Lung (tissue), 12 donors: Measurements from ENCODE around the gene SGSM2. TPM values are rescaled to one million over a fixed set of nuclear protein-coding genes. Genes with fewer than 3 reads are reported as not detected.
A peak's percentile ranks its signal among the peaks of the same experiment; 100 is the strongest.

ENCODE experiments used
- ATAC-seq: fragments of 200-7000 bp; cut with Tn5 transposase; one replicate; pipeline ENCODE4 v1.9.1; 2020; ENCODE audit warnings: moderate number of reproducible peaks; ENCODE audit not compliant: insufficient read depth, low FRiP score
- DNase-seq, 3 donors: peaks; one replicate each; pipeline ENCODE4 v3.0.0-alpha.2; 2013 to 2017
- H3K27ac ChIP-seq, 2 donors: one replicate each; pipeline ENCODE4 v1.5.1; 2013; ENCODE audit warnings: mild to moderate bottlenecking in 2 of 2, moderate library complexity in 2 of 2, control low read depth in 1 of 2, inconsistent platforms in 1 of 2, low read depth in 1 of 2, low read length in 1 of 2
- H3K27me3 ChIP-seq, 3 donors: one replicate each; pipeline ENCODE4 v1.5.1; 2013; ENCODE audit warnings: low read length in 2 of 3; ENCODE audit not compliant: control insufficient read depth in 3 of 3, insufficient read depth in 3 of 3
- H3K36me3 ChIP-seq, 4 donors: one replicate each; pipeline ENCODE4 v1.5.1; 2013; ENCODE audit warnings: low read length in 4 of 4, mild to moderate bottlenecking in 1 of 4, moderate library complexity in 1 of 4; ENCODE audit not compliant: control insufficient read depth in 4 of 4, insufficient read depth in 4 of 4
- H3K4me1 ChIP-seq, 5 donors: one replicate each; pipeline ENCODE4 v1.5.1; 2013; ENCODE audit warnings: low read length in 5 of 5, mild to moderate bottlenecking in 2 of 5, moderate library complexity in 1 of 5; ENCODE audit not compliant: control insufficient read depth in 5 of 5, insufficient read depth in 5 of 5
- H3K4me3 ChIP-seq: one replicate; pipeline ENCODE4 v1.5.1; 2013; ENCODE audit warnings: mild to moderate bottlenecking, control low read depth, moderate library complexity
- H3K9ac ChIP-seq, 2 donors: one replicate each; pipeline ENCODE4 v1.5.1; 2013; ENCODE audit warnings: low read length in 2 of 2, control low read depth in 1 of 2; ENCODE audit not compliant: insufficient read depth in 1 of 2
- H3K9me3 ChIP-seq, 4 donors: one replicate each; pipeline ENCODE4 v1.5.1; 2013; ENCODE audit warnings: low read length in 3 of 4, mild to moderate bottlenecking in 1 of 4, moderate library complexity in 1 of 4; ENCODE audit not compliant: control insufficient read depth in 4 of 4, insufficient read depth in 3 of 4
- WGBS, 2 donors: extraction: QIAGEN DNeasy Blood & Tissue Kit; methylation state at CpG; one replicate each; pipeline ENCODE4 v1.1.7; 2013; 5-methylcytosine and 5-hydroxymethylcytosine counted together
- polyA plus RNA-seq, 2 donors: library from polyadenylated mRNA; stranded (reverse); fragments of 200-250 nt; gene quantifications; one replicate each; pipeline ENCODE4 v1.2.1, GENCODE V29; 2013
- total RNA-seq, 2 donors: library from RNA; depleted of rRNA in 1 of 2; stranded (reverse); fragments of >200 nt in 1 of 2; gene quantifications; one replicate each; pipeline ENCODE4 v1.2.1, GENCODE V29; 2014 to 2021
- TF ChIP-seq, protein P1 (sequence below): IDR thresholded peaks from 2 replicates; pipeline ENCODE4 v1.5.1; 2012; ENCODE audit warnings: mild to moderate bottlenecking; ENCODE audit errors: control extremely low read depth, extremely low read depth
- donor health status: control.
- donor health status: control.
- donor health status: Bipolar disorder and iron deficiency.
- donor health status: healthy.
- donor health status: DM: yes; HTN: yes; CAD: no.

SGSM2 gene
- total and polyA plus RNA-seq, 4 donors, result 33.1 to 60.8 (median 52.4) TPM

DNA sequence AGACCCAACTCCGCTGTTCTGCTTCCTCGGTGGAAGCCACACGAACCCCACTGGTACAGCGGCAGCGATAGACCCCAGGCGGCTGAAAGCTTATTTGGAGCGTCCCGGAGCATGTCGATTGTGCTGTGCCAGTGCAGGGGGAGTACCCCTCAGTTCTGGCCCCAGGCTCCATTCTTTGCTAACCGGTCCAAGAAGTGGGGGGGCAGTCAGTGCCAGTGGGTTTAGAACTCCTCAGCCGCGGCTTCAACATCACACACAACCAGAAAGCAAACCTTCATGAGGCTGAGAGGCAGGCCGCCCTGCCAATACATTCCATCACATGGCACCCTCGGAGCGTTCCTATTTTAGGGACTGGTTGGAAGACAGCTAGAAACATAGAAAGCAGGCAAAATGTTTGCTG is 65.2 kb downstream of the SGSM2 start:
- H3K9ac ChIP-seq, result peak overlapping the region in 1 of 2 donors; percentile 59
- H3K36me3 ChIP-seq, result peaks cover 0 to 3% (median 1%) of the 10 kb centered on the region in 4 donors
- ATAC-seq (no peak), DNase-seq (no peak)
- TF ChIP-seq, protein P1, sequence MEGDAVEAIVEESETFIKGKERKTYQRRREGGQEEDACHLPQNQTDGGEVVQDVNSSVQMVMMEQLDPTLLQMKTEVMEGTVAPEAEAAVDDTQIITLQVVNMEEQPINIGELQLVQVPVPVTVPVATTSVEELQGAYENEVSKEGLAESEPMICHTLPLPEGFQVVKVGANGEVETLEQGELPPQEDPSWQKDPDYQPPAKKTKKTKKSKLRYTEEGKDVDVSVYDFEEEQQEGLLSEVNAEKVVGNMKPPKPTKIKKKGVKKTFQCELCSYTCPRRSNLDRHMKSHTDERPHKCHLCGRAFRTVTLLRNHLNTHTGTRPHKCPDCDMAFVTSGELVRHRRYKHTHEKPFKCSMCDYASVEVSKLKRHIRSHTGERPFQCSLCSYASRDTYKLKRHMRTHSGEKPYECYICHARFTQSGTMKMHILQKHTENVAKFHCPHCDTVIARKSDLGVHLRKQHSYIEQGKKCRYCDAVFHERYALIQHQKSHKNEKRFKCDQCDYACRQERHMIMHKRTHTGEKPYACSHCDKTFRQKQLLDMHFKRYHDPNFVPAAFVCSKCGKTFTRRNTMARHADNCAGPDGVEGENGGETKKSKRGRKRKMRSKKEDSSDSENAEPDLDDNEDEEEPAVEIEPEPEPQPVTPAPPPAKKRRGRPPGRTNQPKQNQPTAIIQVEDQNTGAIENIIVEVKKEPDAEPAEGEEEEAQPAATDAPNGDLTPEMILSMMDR, result no peak
- peak overlapping the region in 1 of 2 donors; percentile 78 for H3K27ac ChIP-seq
- H3K4me1 ChIP-seq, result peaks cover 6 to 24% (median 9%) of the 10 kb centered on the region in 5 donors
- no peaks in the 10 kb centered on the region for H3K27me3 ChIP-seq
- WGBS, 2 donors, result 21 to 28% methylated on average over 15 of the region's 15 CpGs
- H3K4me3 ChIP-seq, result no peak overlapping the region
- no peaks in the 10 kb centered on the region for H3K9me3 ChIP-seq

DNA sequence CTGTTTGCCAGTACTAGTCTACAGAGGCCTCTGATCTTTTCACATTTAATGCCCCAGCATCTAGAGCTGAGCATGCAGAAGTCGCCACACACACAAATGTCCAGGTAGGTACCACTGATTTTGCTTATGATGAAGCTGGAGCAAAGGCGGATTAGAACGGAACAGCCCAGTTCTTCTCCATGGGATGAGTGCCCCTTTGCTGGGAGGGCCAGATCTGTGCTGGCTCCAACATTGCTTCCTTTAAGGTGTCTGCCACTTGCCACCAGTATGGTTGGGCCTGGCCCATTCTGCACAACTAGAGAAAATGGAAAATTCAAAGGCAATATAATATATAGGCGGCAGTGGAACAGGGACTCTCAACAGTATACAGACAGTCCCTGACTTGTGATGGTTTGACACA is 65.7 kb downstream of the SGSM2 start:
- Histone ChIP-seq H3K4me3 (no peak overlapping the region), H3K27me3 (no peaks in the 10 kb centered on the region), H3K9me3 (no peaks in the 10 kb centered on the region), H3K27ac (peak overlapping the region in 1 of 2 donors; percentile 10), H3K36me3 (peaks cover 0 to 3% (median 1%) of the 10 kb centered on the region in 4 donors), H3K9ac (no peak overlapping the region), H3K4me1 (peaks cover 4 to 19% (median 6%) of the 10 kb centered on the region in 5 donors)
- WGBS, 2 donors, result 93 to 98% methylated on average over 4 of the region's 4 CpGs
- ATAC-seq (no peak), DNase-seq (no peak)
- TF ChIP-seq, protein P1, result no peak

DNA sequence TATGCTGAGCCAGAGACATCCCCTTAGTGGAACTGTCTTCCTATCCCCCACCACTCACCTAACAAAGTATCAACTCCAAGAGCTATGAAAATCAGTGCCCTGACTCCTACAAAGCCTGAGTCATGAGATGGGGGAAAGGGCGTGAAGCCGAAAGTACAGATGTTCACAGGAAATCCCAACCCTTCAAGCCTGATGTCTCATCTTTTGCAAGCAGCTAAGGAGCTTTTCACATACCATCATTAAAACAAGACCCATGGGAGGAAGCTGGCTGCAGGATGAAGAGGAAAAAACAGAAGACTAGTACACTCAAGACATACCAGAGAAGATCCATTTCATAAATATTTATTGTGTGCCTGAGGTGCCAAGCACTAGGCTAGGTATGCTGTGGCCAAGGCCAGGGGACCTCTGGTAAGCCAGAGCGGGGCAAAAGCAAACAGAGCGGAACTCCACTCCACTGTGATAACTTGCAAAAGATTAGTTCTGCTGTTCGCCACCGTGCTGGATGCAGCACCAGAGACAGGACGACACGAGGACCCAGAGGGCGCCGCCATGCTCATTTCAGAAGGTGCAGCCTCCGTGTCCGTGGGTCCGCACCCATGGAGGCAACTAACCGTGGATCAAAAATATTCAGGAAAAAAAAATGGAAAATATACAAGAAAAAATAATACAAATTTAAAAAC is 68.1 kb downstream of the SGSM2 start:
- 86 to 87% methylated on average over 14 of the region's 14 CpGs for WGBS, 2 donors
- H3K4me1 ChIP-seq, result peaks cover 0 to 7% (median 4%) of the 10 kb centered on the region in 5 donors
- H3K9me3 ChIP-seq, result no peaks in the 10 kb centered on the region
- DNase-seq, result no peak
- no peak for ATAC-seq
- H3K36me3 ChIP-seq, result peaks cover 0 to 3% (median 1%) of the 10 kb centered on the region in 4 donors
- no peaks in the 10 kb centered on the region for H3K27me3 ChIP-seq
- H3K9ac ChIP-seq, result no peak overlapping the region
- TF ChIP-seq, protein P1, result no peak
- peak overlapping the region in 1 of 2 donors; percentile 50 for H3K27ac ChIP-seq
- no peak overlapping the region for H3K4me3 ChIP-seq
